Measurements from ENCODE around the gene PKDCC. TPM values are rescaled to one million over a fixed set of nuclear protein-coding genes. Genes with fewer than 3 reads are reported as not detected.
"Not testable (repeated sequence)": the region's sequence is repeated elsewhere in the genome, so short reads cannot be mapped to it uniquely, and the experiment has no call there.

Gene PKDCC
- total RNA-seq, 1 experiment from 2014 or later = 12.5 TPM

GRCh38 chr2:42030829-42031228 is 17.0 kb upstream of the PKDCC start:
- no TSS peak for BruUV-seq (replicated peaks)
- no peaks in the 10 kb centered on the region for H3K4me1 Mint-ChIP-seq (ENCODE audit: low read depth, unreplicated experiment)
- H3K27ac Mint-ChIP-seq (ENCODE audit: unreplicated experiment) = no peak overlapping the region
- intact Hi-C loops (cut with micrococcal nuclease; ENCODE audit: unreplicated experiment) = no loop called here
- H3K27me3 Mint-ChIP-seq (ENCODE audit: unreplicated experiment) = peaks cover 30% of the 10 kb centered on the region
- no peak overlapping the region for H3K4me3 Mint-ChIP-seq (ENCODE audit: low read depth, unreplicated experiment)
- no peaks in the 10 kb centered on the region for H3K9me3 Mint-ChIP-seq (ENCODE audit: low read depth, unreplicated experiment)
- TF ChIP-seq, protein P1, sequence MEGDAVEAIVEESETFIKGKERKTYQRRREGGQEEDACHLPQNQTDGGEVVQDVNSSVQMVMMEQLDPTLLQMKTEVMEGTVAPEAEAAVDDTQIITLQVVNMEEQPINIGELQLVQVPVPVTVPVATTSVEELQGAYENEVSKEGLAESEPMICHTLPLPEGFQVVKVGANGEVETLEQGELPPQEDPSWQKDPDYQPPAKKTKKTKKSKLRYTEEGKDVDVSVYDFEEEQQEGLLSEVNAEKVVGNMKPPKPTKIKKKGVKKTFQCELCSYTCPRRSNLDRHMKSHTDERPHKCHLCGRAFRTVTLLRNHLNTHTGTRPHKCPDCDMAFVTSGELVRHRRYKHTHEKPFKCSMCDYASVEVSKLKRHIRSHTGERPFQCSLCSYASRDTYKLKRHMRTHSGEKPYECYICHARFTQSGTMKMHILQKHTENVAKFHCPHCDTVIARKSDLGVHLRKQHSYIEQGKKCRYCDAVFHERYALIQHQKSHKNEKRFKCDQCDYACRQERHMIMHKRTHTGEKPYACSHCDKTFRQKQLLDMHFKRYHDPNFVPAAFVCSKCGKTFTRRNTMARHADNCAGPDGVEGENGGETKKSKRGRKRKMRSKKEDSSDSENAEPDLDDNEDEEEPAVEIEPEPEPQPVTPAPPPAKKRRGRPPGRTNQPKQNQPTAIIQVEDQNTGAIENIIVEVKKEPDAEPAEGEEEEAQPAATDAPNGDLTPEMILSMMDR (IDR thresholded peaks at IDR 0.05; ENCODE audit: unreplicated experiment) = no peak
- DNase-seq = no peak
- H3K36me3 Mint-ChIP-seq (ENCODE audit: insufficient read depth, unreplicated experiment) = no peaks in the 10 kb centered on the region
- CTCF ChIA-PET = no interaction called here

DNA sequence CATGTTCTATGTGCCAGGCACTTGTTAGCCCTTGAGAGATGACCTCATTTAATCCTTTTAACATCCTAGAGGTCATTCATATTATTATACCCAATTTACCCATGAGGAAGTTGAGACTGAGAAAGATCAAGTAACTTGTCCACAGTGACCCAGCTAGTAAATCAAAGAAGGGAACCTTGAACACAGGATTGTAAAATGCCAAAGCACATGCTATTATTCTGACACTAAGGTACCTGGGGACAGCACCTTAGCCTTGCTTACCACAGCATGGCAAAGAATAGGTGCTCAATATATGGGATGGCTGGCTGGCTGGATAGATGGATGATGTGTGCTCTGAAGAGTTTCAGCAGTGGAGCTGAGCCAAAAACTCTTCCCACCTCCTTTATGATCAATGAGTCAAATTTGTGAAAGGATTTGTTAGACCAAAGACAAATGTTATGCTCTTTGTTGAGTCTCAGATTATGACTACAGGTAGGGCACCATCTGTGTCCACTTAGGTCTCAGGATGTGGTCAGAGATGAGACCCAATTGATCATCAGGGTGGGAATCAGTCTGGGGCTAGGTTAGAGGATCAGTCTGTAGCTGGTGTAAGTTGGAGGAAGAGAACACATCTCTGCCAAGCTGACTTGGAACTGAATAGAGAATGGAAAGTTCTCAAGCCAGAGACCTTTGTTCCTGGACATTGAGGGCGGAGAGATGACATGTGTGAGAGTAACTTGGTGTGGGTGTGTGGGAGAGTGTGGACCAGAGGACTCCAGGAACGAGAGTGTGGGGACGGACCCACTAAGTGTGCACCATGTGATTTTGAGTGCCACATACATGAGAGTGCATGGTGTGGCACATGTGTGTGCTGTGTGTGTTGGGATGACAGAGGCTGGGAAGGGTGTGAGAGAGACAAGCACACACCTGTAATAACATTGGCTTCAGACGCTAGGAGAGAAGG is 16.3 kb upstream of the PKDCC start:
- Mint-ChIP-seq H3K4me1 (ENCODE audit: low read depth, unreplicated experiment) (no peaks in the 10 kb centered on the region), H3K4me3 (ENCODE audit: low read depth, unreplicated experiment) (no peak overlapping the region), H3K36me3 (ENCODE audit: insufficient read depth, unreplicated experiment) (no peaks in the 10 kb centered on the region), H3K27me3 (ENCODE audit: unreplicated experiment) (peaks cover 30% of the 10 kb centered on the region), H3K27ac (ENCODE audit: unreplicated experiment) (no peak overlapping the region), H3K9me3 (ENCODE audit: low read depth, unreplicated experiment) (no peaks in the 10 kb centered on the region)
- intact Hi-C loops (cut with micrococcal nuclease; ENCODE audit: unreplicated experiment) = no loop called here
- no peak for DNase-seq
- BruUV-seq (replicated peaks) = no TSS peak
- TF ChIP-seq, protein P1 (IDR thresholded peaks at IDR 0.05; ENCODE audit: unreplicated experiment) = no peak
- CTCF ChIA-PET = interaction anchor here (0.7 kb wide), 1 partner anchor 40 kb away, joined by 10 read pairs; no protein-coding TSS in a partner anchor

DNA sequence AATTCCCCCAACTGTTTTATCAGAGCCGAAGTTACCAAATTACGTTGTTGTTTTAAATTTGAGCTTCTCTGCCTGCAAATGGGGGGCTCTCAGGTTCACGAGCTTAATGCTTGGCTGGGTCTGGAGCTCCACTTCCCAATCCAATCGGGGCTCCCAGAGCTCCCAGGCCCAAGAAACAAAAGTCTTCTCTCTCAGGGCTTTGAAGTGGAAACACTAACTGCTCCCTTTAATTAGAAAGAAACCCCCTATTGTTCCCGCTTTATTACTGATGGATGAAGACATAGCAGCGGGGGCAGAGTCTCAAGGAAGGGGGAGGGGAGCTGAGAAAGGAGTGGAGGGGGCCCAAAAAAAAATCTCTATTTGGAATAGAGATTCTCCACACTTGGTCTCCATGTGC is 15.6 kb upstream of the PKDCC start:
- Mint-ChIP-seq H3K9me3 (ENCODE audit: low read depth, unreplicated experiment) (no peaks in the 10 kb centered on the region), H3K4me1 (ENCODE audit: low read depth, unreplicated experiment) (no peaks in the 10 kb centered on the region), H3K27me3 (ENCODE audit: unreplicated experiment) (peaks cover 30% of the 10 kb centered on the region), H3K27ac (ENCODE audit: unreplicated experiment) (no peak overlapping the region), H3K36me3 (ENCODE audit: insufficient read depth, unreplicated experiment) (no peaks in the 10 kb centered on the region), H3K4me3 (ENCODE audit: low read depth, unreplicated experiment) (no peak overlapping the region)
- TF ChIP-seq, protein P1 (IDR thresholded peaks at IDR 0.05; ENCODE audit: unreplicated experiment) = no peak
- CTCF ChIA-PET = interaction anchor here (0.6 to 0.7 kb wide), 2 partner anchors 10 to 39 kb away, joined by 6 to 10 read pairs; no protein-coding TSS in a partner anchor
- no TSS peak for BruUV-seq (replicated peaks)
- intact Hi-C loops (cut with micrococcal nuclease; ENCODE audit: unreplicated experiment) = no loop called here
- DNase-seq = no peak

DNA sequence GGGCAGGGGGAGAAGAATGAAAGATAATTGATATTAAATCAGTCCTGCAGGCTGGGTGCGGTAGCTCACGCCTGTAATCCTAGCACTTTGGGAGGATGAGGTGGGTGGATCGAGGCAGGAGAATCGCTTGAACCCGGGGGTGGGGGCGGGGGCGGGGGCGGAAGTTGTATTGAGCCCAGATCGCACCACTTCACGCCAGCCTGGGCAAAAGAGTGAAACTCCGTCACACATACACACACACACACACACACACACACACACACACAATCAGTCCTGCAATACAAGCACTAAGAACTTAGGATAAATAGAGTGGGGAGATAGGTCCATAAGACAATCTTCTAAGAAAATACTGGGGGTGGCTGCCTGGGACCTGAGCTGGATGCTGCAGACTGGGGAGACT is 15.1 kb upstream of the PKDCC start:
- CTCF ChIA-PET = interaction anchor here (0.6 kb wide), 1 partner anchor 11 kb away, joined by 6 read pairs; no protein-coding TSS in a partner anchor
- Mint-ChIP-seq H3K27me3 (ENCODE audit: unreplicated experiment) (peaks cover 30% of the 10 kb centered on the region), H3K4me1 (ENCODE audit: low read depth, unreplicated experiment) (no peaks in the 10 kb centered on the region), H3K27ac (ENCODE audit: unreplicated experiment) (no peak overlapping the region), H3K36me3 (ENCODE audit: insufficient read depth, unreplicated experiment) (no peaks in the 10 kb centered on the region), H3K9me3 (ENCODE audit: low read depth, unreplicated experiment) (no peaks in the 10 kb centered on the region), H3K4me3 (ENCODE audit: low read depth, unreplicated experiment) (no peak overlapping the region)
- intact Hi-C loops (cut with micrococcal nuclease; ENCODE audit: unreplicated experiment) = no loop called here
- BruUV-seq (replicated peaks) = no TSS peak
- TF ChIP-seq, protein P1 (IDR thresholded peaks at IDR 0.05; ENCODE audit: unreplicated experiment) = no peak
- DNase-seq = no peak

DNA sequence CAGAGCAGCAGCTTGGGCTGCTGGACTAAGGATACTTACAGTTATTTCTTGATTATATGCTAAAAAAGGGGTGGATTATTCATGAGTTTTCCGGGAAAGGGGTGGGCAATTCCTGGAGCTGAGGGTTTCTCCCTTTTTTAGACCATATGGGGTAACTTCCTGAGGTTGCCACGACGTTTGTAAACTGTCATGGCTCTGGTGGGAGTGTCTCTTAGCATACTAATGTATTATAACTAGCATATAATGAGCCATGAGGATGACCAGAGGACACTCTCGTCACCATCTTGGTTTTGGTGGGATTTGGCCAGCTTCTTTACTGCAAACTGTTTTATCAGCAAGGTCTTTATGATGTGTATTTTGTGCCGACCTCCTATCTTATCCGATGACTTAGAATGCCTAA is 13.7 kb upstream of the PKDCC start:
- H3K4me1 Mint-ChIP-seq (ENCODE audit: low read depth, unreplicated experiment); H3K9me3 Mint-ChIP-seq (ENCODE audit: low read depth, unreplicated experiment); H3K4me3 Mint-ChIP-seq (ENCODE audit: low read depth, unreplicated experiment); BruUV-seq (replicated peaks); H3K36me3 Mint-ChIP-seq (ENCODE audit: insufficient read depth, unreplicated experiment); H3K27ac Mint-ChIP-seq (ENCODE audit: unreplicated experiment); intact Hi-C loops (cut with micrococcal nuclease; ENCODE audit: unreplicated experiment); DNase-seq: not testable (repeated sequence)
- peaks cover 30% of the 10 kb centered on the region for H3K27me3 Mint-ChIP-seq (ENCODE audit: unreplicated experiment)
- CTCF ChIA-PET = interaction anchor here (0.6 kb wide), 1 partner anchor 215 kb away, joined by 3 read pairs; no protein-coding TSS in a partner anchor

All from Calu3 (cell line).